ENCODE data around the gene SLC35F3. TPM values are rescaled to one million over a fixed set of nuclear protein-coding genes. Genes with fewer than 3 reads are reported as not detected.
A peak's percentile ranks its signal among the peaks of the same experiment; 100 is the strongest.
"Not testable (repeated sequence)": the region's sequence is repeated elsewhere in the genome, so short reads cannot be mapped to it uniquely, and the experiment has no call there.

Gene SLC35F3
- total RNA-seq, 2 experiments from 2014 or later = not detected

GRCh38 chr1:234345237-234345636 is 440.8 kb downstream of the SLC35F3 start:
- Histone ChIP-seq H3K27ac (ENCODE audit: low read depth, low read length, poor library complexity, severe bottlenecking) (no peak overlapping the region), H3K36me3 (ENCODE audit: insufficient read depth, low read length) (no peaks in the 10 kb centered on the region), H3K4me3 (ENCODE audit: low read depth, low read length, poor library complexity, severe bottlenecking) (no peak overlapping the region), H3K79me2 (ENCODE audit: insufficient read depth, low read depth, low read length) (no peaks in the 10 kb centered on the region), H3K9me3 (ENCODE audit: low read length) (peaks cover 9% of the 10 kb centered on the region; the same call in 1 of the 2 replicates), H3K9me2 (ENCODE audit: insufficient read depth, low read length) (no peaks in the 10 kb centered on the region), H4K20me1 (ENCODE audit: insufficient read depth, low read length) (no peaks in the 10 kb centered on the region), H3K4me1 (ENCODE audit: insufficient read depth, low read length, poor library complexity, severe bottlenecking) (no peaks in the 10 kb centered on the region), H3K4me2 (ENCODE audit: low read length) (no peak overlapping the region), H2AFZ (ENCODE audit: low read length) (no peak overlapping the region)
- no TSS peak for BruUV-seq (replicated peaks)
- intact Hi-C loops (cut with micrococcal nuclease; ENCODE audit: unreplicated experiment) = no loop called here
- no peak for DNase-seq (ENCODE audit: low spot score)
- POLR2A ChIA-PET = no interaction called here
- TF ChIP-seq EZH2phosphoT487 (IDR thresholded peaks at IDR 0.05; ENCODE audit: borderline replicate concordance, low read depth, low read length) (no peak), CTCF (conservative IDR thresholded peaks at IDR 0.05; ENCODE audit: low read length) (no peak)
- CTCF ChIA-PET (ENCODE audit: unreplicated experiment) = no interaction called here

- Histone ChIP-seq H3K4me1 (ENCODE audit: insufficient read depth, low read length, poor library complexity, severe bottlenecking) (no peaks in the 10 kb centered on the region), H3K9me2 (ENCODE audit: insufficient read depth, low read length) (no peaks in the 10 kb centered on the region), H4K20me1 (ENCODE audit: insufficient read depth, low read length) (no peaks in the 10 kb centered on the region), H3K9me3 (ENCODE audit: low read length) (no peaks in the 10 kb centered on the region), H3K36me3 (ENCODE audit: insufficient read depth, low read length) (no peaks in the 10 kb centered on the region), H2AFZ (ENCODE audit: low read length) (no peak overlapping the region), H3K27ac (ENCODE audit: low read depth, low read length, poor library complexity, severe bottlenecking) (no peak overlapping the region), H3K79me2 (ENCODE audit: insufficient read depth, low read depth, low read length) (no peaks in the 10 kb centered on the region), H3K4me2 (ENCODE audit: low read length) (no peak overlapping the region), H3K4me3 (ENCODE audit: low read depth, low read length, poor library complexity, severe bottlenecking) (no peak overlapping the region)
- intact Hi-C loops (cut with micrococcal nuclease; ENCODE audit: unreplicated experiment) = no loop called here
- CTCF ChIA-PET (ENCODE audit: unreplicated experiment) = no interaction called here
- TF ChIP-seq EZH2phosphoT487 (IDR thresholded peaks at IDR 0.05; ENCODE audit: borderline replicate concordance, low read depth, low read length) = no peak
- TF ChIP-seq CTCF (conservative IDR thresholded peaks at IDR 0.05; ENCODE audit: low read length) = no peak
- POLR2A ChIA-PET = interaction anchor here (0.9 kb wide), 1 partner anchor 8 kb away, joined by 5 read pairs; no protein-coding TSS in a partner anchor
- no peak for DNase-seq (ENCODE audit: low spot score)
- BruUV-seq (replicated peaks) = no TSS peak
Measured at GRCh38 chr1:234348964-234349363, 444.5 kb downstream of the SLC35F3 start.

- Histone ChIP-seq H3K79me2 (ENCODE audit: insufficient read depth, low read depth, low read length) (peaks cover 13% of the 10 kb centered on the region; the same call in 1 of the 2 replicates), H3K4me2 (ENCODE audit: low read length) (peak overlapping the region; percentile 73), H3K9me3 (ENCODE audit: low read length) (no peaks in the 10 kb centered on the region), H3K4me3 (ENCODE audit: low read depth, low read length, poor library complexity, severe bottlenecking) (peak overlapping the region; percentile 74), H3K4me1 (ENCODE audit: insufficient read depth, low read length, poor library complexity, severe bottlenecking) (peaks cover 22% of the 10 kb centered on the region), H3K9me2 (ENCODE audit: insufficient read depth, low read length) (no peaks in the 10 kb centered on the region; the same call in 1 of the 2 replicates), H3K27ac (ENCODE audit: low read depth, low read length, poor library complexity, severe bottlenecking) (no peak overlapping the region), H2AFZ (ENCODE audit: low read length) (peak overlapping the region; percentile 93), H4K20me1 (ENCODE audit: insufficient read depth, low read length) (no peaks in the 10 kb centered on the region), H3K36me3 (ENCODE audit: insufficient read depth, low read length) (no peaks in the 10 kb centered on the region)
- POLR2A ChIA-PET = interaction anchor here (0.6 to 2.7 kb wide), 8 partner anchors 9 to 164 kb away, joined by 3 to 35 read pairs (median 5); partner anchors contain the start of gene COA6
- BruUV-seq (replicated peaks) = TSS peak; percentile 88
- DNase-seq (ENCODE audit: low spot score) = no peak
- CTCF ChIA-PET (ENCODE audit: unreplicated experiment) = no interaction called here
- intact Hi-C loops (cut with micrococcal nuclease; ENCODE audit: unreplicated experiment) = no loop called here
- no peak for TF ChIP-seq CTCF (conservative IDR thresholded peaks at IDR 0.05; ENCODE audit: low read length)
- no peak for TF ChIP-seq EZH2phosphoT487 (IDR thresholded peaks at IDR 0.05; ENCODE audit: borderline replicate concordance, low read depth, low read length)
Measured at GRCh38 chr1:234355782-234356510, 451.5 kb downstream of the SLC35F3 start.

- H3K9me3 ChIP-seq (ENCODE audit: low read length); H3K36me3 ChIP-seq (ENCODE audit: insufficient read depth, low read length); CTCF ChIA-PET (ENCODE audit: unreplicated experiment); BruUV-seq (replicated peaks); H3K9me2 ChIP-seq (ENCODE audit: insufficient read depth, low read length); H4K20me1 ChIP-seq (ENCODE audit: insufficient read depth, low read length): not testable (repeated sequence)
- Histone ChIP-seq H3K4me2 (ENCODE audit: low read length) (peak overlapping the region; percentile 73), H3K4me1 (ENCODE audit: insufficient read depth, low read length, poor library complexity, severe bottlenecking) (peaks cover 22% of the 10 kb centered on the region), H3K27ac (ENCODE audit: low read depth, low read length, poor library complexity, severe bottlenecking) (peak overlapping the region; percentile 21), H2AFZ (ENCODE audit: low read length) (peak overlapping the region; percentile 93), H3K79me2 (ENCODE audit: insufficient read depth, low read depth, low read length) (peaks cover 13% of the 10 kb centered on the region; the same call in 1 of the 2 replicates), H3K4me3 (ENCODE audit: low read depth, low read length, poor library complexity, severe bottlenecking) (peak overlapping the region; percentile 74)
- intact Hi-C loops (cut with micrococcal nuclease; ENCODE audit: unreplicated experiment) = loop anchor here (1.0 kb wide), 1 partner anchor 17 kb away; the partner anchor contains the start of gene COA6
- DNase-seq (ENCODE audit: low spot score) = peak; percentile 75
- POLR2A ChIA-PET = interaction anchor here (0.6 to 2.7 kb wide), 13 partner anchors 8 to 1780 kb away, joined by 3 to 35 read pairs (median 4); partner anchors contain the start of gene COA6
Measured at GRCh38 chr1:234356615-234357269, 452.3 kb downstream of the SLC35F3 start.
